MCF 10A (cell line): ENCODE measurements around the gene GUSB. TPM values are rescaled to one million over a fixed set of nuclear protein-coding genes. Genes with fewer than 3 reads are reported as not detected.
A peak's percentile ranks its signal among the peaks of the same experiment; 100 is the strongest.
"Not testable (repeated sequence)": the region's sequence is repeated elsewhere in the genome, so short reads cannot be mapped to it uniquely, and the experiment has no call there.

Experiments used
- BruUV-seq: library from RNA; stranded (reverse); fragments of 400-500 nt; replicated peaks from 2 replicates; lab custom pipeline; 2021; lab: Mats Ljungman, UMichigan
- CTCF ChIA-PET: fragments of 300-600 bp; sonication (Branson Sonifier 250); formaldehyde crosslinking; extraction: SDS; loops from one replicate; lab custom pipeline; 2021; ENCODE audit warnings: antibody characterized with exemption, inconsistent platforms; lab: Yijun Ruan, JAX
- POLR2A ChIA-PET: fragments of 300-600, 350-650 bp; sonication (Branson Sonifier 250); formaldehyde crosslinking; extraction: SDS; loops from one replicate; lab custom pipeline; 2020; ENCODE audit warnings: antibody characterized with exemption, inconsistent platforms; lab: Yijun Ruan, JAX
- DNase-seq: peaks from one replicate; pipeline ENCODE4 v3.0.0-alpha.2; 2018; ENCODE audit not compliant: unreplicated experiment
- H3K27ac Mint-ChIP-seq: one replicate; pipeline ENCODE4 v1.8.0; 2022; ENCODE audit warnings: mild to moderate bottlenecking, low read depth, mixed read lengths; ENCODE audit not compliant: unreplicated experiment
- H3K27me3 Mint-ChIP-seq: one replicate; pipeline ENCODE4 v1.8.0; 2022; ENCODE audit warnings: mixed read lengths; ENCODE audit not compliant: insufficient read depth, unreplicated experiment
- H3K36me3 Mint-ChIP-seq: one replicate; pipeline ENCODE4 v1.8.0; 2022; ENCODE audit warnings: mild to moderate bottlenecking, moderate library complexity, mixed read lengths; ENCODE audit not compliant: insufficient read depth, unreplicated experiment
- H3K4me1 Mint-ChIP-seq: one replicate; pipeline ENCODE4 v1.8.0; 2022; ENCODE audit warnings: mixed read lengths; ENCODE audit not compliant: insufficient read depth, unreplicated experiment
- H3K4me3 Mint-ChIP-seq: one replicate; pipeline ENCODE4 v1.8.0; 2022; ENCODE audit warnings: mild to moderate bottlenecking, moderate library complexity, mixed read lengths; ENCODE audit not compliant: unreplicated experiment
- H3K9me3 Mint-ChIP-seq: one replicate; pipeline ENCODE4 v1.8.0; 2022; ENCODE audit warnings: mixed read lengths; ENCODE audit not compliant: unreplicated experiment
- intact Hi-C: fragments of 100-400 bp; cut with micrococcal nuclease; formaldehyde crosslinking; loops from 2 replicates; pipeline ENCODE4 v1.14.1; 2022
- total RNA-seq: library from RNA; stranded (reverse); gene quantifications from 2 replicates; pipeline ENCODE4 v1.2.3, GENCODE V29; 2022
- TF ChIP-seq, protein P1 (sequence below): fragments of 200-600 bp; IDR thresholded peaks from one replicate; pipeline ENCODE4 v1.8.0; 2022; ENCODE audit warnings: antibody characterized with exemption, mild to moderate bottlenecking; ENCODE audit not compliant: unreplicated experiment

GUSB gene
- total RNA-seq, 1 experiment from 2014 or later = 35.0 TPM

DNA sequence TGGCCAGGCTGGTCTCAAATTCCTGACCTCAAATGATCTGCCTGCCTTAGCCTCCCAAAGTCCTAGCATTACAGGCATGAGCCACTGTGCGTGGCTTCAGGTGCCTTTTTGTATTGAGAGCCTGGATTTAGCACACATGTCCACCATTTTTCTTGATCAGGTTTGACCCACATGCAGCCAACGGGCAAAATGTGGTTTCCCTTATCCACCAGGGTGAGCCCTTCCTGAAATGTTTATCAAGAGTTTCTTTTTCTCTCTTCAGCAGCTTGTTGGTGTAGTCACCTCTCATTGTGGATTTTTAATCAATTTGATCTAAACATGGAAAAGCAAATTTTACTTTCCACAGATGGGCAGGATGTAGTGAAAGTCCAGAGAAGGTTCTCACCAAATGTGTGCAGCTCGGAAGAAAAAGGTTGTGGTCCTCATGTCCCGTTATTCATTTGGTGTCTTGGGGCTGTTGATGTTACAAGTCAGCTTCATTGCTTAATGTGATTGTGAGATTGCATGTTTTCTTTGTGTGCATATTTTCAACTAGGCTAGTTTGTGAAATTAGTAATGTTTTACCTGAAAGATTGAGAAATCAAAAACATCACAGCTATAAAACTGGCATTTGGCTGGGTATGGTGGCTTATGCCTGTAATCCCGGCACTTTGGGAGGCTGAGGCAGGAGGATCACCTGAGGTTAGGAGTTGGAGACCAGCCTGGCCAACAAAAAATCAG, 28.9 kb downstream of the GUSB start:
- Mint-ChIP-seq H3K9me3 (no peaks in the 10 kb centered on the region), H3K4me1 (peaks cover 14% of the 10 kb centered on the region), H3K36me3 (peaks cover 15% of the 10 kb centered on the region), H3K27me3 (no peaks in the 10 kb centered on the region), H3K4me3 (no peak overlapping the region), H3K27ac (no peak overlapping the region)
- intact Hi-C loops = no loop called here
- ChIA-PET CTCF (no interaction called here), POLR2A (interaction anchor here (0.9 to 1.9 kb wide), 4 partner anchors 28 to 202 kb away, joined by 3 to 10 read pairs (median 4); partner anchors contain the start of gene GUSB)
- TF ChIP-seq, protein P1, sequence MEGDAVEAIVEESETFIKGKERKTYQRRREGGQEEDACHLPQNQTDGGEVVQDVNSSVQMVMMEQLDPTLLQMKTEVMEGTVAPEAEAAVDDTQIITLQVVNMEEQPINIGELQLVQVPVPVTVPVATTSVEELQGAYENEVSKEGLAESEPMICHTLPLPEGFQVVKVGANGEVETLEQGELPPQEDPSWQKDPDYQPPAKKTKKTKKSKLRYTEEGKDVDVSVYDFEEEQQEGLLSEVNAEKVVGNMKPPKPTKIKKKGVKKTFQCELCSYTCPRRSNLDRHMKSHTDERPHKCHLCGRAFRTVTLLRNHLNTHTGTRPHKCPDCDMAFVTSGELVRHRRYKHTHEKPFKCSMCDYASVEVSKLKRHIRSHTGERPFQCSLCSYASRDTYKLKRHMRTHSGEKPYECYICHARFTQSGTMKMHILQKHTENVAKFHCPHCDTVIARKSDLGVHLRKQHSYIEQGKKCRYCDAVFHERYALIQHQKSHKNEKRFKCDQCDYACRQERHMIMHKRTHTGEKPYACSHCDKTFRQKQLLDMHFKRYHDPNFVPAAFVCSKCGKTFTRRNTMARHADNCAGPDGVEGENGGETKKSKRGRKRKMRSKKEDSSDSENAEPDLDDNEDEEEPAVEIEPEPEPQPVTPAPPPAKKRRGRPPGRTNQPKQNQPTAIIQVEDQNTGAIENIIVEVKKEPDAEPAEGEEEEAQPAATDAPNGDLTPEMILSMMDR = no peak
- DNase-seq = no peak
- no TSS peak for BruUV-seq

DNA sequence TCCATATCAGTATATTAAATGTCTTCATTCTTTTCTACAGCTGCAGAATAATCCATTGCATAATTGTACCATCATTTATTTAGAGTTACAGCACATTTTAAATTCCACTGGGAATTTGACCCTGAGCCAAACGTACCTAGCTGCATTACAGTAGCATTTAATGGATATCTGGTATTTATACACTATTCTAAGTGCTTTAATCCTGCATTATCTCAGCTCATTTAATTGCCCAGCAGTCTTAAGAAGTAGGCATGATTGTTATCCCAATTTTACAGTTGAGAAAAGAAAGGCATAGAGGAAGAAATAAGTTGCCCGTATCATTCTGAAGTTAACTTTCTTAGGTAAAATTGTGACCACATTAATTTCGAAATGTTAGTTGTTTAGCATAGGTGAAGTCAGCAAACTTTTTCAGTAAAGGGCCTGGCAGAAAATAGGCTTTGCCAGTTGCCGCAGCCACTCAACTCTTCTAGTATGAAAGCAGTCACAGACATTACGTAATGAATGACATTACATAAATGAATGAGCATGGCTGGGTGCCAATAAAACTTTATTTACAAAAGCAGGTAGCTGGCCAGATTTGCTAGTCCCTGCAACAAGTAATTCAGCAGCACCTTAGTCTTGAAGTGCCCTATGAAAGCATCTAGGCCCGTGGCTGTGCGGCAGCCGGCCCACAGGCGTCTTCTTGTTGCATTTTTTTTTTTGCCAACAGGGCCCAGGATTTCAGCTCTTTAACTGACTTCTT, 30.0 kb downstream of the GUSB start:
- ChIA-PET POLR2A (interaction anchor here (0.7 to 1.9 kb wide), 7 partner anchors 29 to 201 kb away, joined by 3 to 10 read pairs (median 4); partner anchors contain the start of gene GUSB), CTCF (interaction anchor here (0.6 to 0.8 kb wide), 3 partner anchors 201 to 878 kb away, joined by 3 to 4 read pairs (median 3); no protein-coding TSS in a partner anchor)
- TF ChIP-seq, protein P1 = no peak
- peak; percentile 82 for DNase-seq
- Mint-ChIP-seq H3K9me3 (no peaks in the 10 kb centered on the region), H3K4me3 (no peak overlapping the region), H3K36me3 (peaks cover 12% of the 10 kb centered on the region), H3K27ac (no peak overlapping the region), H3K4me1 (peaks cover 14% of the 10 kb centered on the region), H3K27me3 (no peaks in the 10 kb centered on the region)
- intact Hi-C loops = no loop called here
- BruUV-seq = no TSS peak

DNA sequence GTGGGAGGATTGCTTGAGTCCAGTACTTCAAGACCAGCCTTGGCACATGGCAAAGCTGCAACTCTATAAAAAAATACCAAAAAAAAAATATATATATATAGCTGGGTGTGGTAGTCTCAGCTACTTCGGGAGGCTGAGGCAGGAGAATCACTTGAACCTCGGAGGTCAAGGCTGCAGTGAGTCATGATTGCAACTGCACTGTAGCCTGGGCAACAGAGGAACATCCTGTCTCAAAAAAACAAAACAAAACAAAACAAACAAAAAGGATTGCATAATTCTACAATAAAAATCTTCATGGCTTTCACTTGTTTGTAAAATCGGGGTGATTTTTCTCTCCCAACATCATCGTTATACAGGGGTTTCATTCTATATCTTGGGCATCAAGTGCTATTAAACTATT, 35.1 kb downstream of the GUSB start:
- peak; percentile 71 for DNase-seq
- POLR2A ChIA-PET = no interaction called here
- peaks cover 5% of the 10 kb centered on the region for H3K4me1 Mint-ChIP-seq
- peaks cover 16% of the 10 kb centered on the region for H3K36me3 Mint-ChIP-seq
- intact Hi-C loops = no loop called here
- no peak overlapping the region for H3K27ac Mint-ChIP-seq
- H3K27me3 Mint-ChIP-seq = no peaks in the 10 kb centered on the region
- H3K9me3 Mint-ChIP-seq = no peaks in the 10 kb centered on the region
- no TSS peak for BruUV-seq
- TF ChIP-seq, protein P1 = no peak
- CTCF ChIA-PET = no interaction called here
- H3K4me3 Mint-ChIP-seq = no peak overlapping the region

DNA sequence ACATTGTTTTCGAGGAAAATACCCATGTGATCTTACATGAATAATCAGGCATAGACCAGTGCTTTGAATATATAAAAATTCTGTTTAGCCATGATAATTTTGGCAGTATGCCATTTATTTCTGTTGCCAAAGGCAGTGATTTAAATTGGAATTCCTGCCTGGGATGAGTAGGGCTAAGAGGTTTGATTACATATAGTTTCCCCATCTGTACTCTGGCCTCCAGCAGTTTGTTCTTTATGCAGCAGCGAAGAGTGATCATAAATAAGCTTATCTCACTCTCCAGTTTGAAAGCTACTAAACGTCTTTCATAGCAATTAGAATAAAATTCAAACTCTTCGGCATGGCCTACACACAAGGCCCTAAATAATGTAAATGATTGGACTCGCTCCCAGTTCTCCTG, 36.2 kb downstream of the GUSB start:
- H3K27me3 Mint-ChIP-seq, H3K4me1 Mint-ChIP-seq, H3K27ac Mint-ChIP-seq, H3K9me3 Mint-ChIP-seq, H3K4me3 Mint-ChIP-seq, BruUV-seq, CTCF ChIA-PET, DNase-seq, intact Hi-C loops: not testable (repeated sequence)
- peaks cover 16% of the 10 kb centered on the region for H3K36me3 Mint-ChIP-seq
- POLR2A ChIA-PET = interaction anchor here (1.8 kb wide), 1 partner anchor 10 kb away, joined by 6 read pairs; no protein-coding TSS in a partner anchor
